SW 1271 (cell line): Measurements from ENCODE around the gene ZBTB40.

ENCODE experiments used
- DNase-seq, 2 experiments: peaks; one replicate each; lab custom pipeline; 2025; lab: John Stamatoyannopoulos, UW

Gene ZBTB40

GRCh38 chr1:22556391-22557104 is 104.9 kb downstream of the ZBTB40 start:
- DNase-seq: no peak

- DNase-seq: no peak
These were observed 105.8 kb downstream of the ZBTB40 start for GRCh38 chr1:22557341-22557950.

DNA sequence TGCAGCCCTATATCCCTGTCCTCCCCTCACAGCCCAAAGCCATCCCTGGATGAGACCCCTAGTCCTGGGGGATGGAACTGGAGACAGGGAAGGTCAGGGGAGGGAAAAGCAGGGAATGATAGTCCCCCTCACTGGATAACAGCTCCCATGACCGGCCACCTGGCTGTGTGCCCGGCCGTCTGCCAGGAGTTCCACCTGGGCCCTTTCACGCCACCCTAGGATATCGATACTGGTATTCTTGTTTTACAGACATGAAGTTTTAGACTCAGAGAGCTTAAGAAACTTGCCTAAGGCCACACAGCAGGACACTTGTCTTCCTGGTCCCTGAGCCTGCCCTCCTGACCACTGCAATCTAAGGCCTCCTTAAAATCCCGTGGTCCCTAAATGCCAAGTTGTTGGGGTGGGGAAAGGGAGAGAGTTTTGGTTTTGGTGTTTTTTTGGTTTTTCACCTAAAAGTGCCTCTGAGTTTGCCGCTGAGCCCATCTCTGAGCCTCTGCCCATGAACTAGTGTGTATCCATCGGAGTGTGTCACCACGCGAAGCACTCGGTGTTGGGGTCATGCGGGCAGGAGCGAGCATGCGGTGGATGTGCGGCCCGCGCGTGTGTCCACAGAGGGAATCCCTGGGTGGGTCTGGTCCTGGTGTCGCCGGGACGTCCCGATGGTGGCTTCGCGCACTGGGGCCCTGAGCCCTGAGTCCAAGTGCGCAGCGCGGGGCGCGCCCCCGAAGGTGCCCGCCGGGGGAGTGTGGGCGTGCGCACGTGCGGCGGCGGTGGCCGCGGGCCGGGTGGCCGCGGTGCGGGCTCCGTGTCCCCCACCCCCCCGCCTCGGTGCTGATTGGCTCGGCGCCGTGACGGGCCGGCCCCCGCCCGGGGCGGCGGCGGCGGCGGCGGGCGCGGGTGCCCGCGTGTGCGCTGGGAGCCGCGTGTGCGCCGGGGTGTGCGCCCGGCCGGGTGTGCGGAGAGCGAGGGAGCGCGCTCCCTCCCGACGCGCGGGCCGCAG is 111.2 kb downstream of the ZBTB40 start, which contains the start of gene EPHA8:
EPHA8 (plus strand) TSS at position 906 of the 1,000 bp plus-strand sequence. CDS start 147 bp downstream, outside the sequence.
- no peak for DNase-seq

DNA sequence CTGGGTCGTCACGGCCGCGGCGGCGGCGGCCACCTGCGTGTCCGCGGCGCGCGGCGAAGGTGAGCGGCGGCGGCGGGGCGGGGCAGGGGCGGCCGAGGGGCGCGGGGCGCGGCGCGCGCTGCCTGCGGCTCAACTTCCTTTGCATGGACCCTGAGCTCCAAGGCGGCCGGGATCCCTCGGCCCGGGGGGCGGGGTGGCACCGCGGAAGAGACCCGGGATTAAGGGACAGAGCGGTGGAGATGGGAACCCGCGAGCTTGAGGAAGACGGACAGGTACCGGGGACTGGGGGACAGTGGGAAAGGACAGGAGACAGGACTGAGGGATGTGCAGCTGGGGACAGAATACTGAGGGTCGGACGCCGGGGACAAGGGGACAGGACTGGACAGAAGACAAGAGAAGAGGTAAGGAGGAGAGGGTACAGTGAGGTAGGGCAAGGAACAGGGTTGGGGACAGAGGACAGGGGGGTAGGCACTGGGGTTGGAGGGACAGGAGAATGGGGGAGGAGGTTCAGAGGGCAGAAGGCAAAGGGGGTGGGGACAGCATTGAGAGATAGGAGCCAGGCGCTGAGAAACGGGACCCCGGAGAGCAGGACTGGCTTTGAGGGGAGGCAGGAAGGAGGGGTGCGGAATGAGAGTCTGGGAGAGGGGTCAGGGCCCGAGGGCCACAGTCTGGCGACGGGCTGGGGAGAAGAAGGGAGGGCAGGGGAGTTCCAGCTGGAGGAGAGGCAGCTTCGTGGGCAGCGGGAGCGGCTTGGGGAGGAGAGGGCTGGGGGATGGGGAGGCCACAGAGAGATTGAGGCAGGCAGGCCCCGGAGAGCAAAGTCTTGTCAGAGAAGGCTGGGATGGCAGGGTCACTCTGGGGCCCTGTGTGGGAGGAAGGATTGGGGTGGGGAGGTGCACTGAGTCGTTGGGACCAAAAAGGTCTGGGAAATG is 112.3 kb downstream of the ZBTB40 start:
- no peak for DNase-seq

- no peak for DNase-seq
These were observed 114.5 kb downstream of the ZBTB40 start for GRCh38 chr1:22566161-22566560.

DNA sequence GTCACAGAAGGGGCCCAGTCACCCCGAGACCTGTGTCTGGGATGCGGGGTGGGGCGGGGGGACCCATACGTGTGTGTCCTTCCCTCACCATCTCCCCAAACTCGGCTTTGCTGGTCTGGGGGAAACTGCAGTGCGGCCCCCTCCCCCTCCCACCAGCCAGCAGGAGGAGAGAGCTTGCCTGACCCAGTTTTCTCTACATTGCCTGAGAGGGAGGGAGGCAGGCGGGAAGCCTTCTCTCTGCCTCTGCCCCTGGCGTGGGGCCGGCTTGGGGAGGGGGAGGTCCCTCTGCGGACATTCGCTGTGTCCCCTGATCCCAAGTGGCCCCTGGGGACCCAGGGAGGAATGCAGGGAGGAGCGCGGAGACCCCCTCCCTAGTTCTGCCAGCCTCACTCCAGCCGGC is 115.5 kb downstream of the ZBTB40 start:
- DNase-seq: no peak

DNA sequence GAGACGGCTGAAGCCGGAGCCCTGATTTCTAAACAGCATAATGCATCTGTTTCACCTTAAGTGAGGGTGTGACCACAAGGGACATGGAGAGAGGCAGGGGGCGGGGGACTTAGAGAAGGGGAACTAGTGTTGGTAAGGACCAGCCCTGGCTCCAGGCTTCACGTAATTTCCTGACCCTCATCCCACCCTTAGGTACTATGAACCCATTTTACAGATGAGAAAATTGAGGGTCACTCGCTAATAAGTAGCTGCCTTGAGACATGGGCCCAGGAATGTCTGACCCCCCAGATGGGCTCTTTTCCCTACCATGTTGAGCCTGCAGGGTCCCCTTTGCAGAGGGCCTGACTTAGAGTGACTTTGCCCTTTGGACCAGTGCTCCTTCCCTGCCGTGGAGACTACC is 116.3 kb downstream of the ZBTB40 start:
- DNase-seq: no peak

DNA sequence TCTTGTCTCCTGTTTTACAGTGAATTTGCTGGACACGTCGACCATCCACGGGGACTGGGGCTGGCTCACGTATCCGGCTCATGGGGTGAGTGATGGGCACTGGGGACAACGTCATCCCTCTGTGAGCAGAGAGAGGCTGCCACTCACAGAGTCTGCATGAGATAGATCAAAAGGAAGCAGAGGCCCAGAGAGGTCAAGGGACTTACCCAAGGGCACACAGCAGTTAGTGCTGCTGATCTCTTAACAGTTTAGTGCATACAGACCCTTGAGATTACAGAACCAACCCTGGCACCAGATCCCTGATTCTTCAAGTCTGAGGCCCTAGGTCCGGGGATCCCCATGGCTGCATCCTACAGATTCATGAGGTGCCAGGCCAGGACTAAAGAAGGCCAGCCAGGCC is 117.6 kb downstream of the ZBTB40 start:
- no peak for DNase-seq

- no peak for DNase-seq
These were observed 118.7 kb downstream of the ZBTB40 start for GRCh38 chr1:22570140-22570909.

GRCh38 chr1:22572818-22573217 is 121.2 kb downstream of the ZBTB40 start:
- no peak for DNase-seq

GRCh38 chr1:22573237-22573636 is 121.6 kb downstream of the ZBTB40 start:
- DNase-seq: no peak

DNA sequence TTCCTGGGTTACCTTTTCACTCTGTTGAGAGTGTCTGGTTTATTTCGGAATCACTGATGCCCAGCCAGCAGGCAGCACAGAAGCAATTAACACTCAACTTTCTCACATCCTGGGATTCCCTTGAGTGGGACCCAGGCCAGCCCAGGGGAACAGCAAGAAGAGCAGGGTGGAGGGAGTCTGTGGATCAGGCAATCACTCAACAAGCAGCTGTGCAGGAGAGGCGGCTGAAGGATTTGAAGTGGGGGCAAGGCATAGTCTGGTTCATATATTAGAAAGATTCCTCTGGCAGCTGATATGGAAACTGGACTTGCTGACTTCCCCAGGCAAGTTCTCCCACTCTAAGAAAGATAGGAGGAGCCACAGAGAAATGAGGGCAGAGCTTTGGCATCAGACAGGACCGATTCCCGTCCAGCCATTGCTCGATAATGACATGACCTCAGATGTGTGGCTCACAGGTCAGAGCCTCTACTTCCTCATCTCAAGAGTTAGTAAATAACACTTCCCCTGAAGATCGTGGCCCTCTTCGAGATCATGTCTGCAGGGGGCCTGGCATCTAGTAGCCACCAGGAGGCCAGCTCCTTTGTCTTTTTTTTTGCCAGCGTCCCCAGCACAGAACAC is 124.0 kb downstream of the ZBTB40 start:
- no peak for DNase-seq

DNA sequence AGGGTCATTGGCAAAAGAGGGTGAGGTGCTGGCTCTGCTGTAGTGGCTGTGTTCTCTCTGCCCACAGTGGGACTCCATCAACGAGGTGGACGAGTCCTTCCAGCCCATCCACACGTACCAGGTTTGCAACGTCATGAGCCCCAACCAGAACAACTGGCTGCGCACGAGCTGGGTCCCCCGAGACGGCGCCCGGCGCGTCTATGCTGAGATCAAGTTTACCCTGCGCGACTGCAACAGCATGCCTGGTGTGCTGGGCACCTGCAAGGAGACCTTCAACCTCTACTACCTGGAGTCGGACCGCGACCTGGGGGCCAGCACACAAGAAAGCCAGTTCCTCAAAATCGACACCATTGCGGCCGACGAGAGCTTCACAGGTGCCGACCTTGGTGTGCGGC is 124.5 kb downstream of the ZBTB40 start:
- no peak for DNase-seq

DNA sequence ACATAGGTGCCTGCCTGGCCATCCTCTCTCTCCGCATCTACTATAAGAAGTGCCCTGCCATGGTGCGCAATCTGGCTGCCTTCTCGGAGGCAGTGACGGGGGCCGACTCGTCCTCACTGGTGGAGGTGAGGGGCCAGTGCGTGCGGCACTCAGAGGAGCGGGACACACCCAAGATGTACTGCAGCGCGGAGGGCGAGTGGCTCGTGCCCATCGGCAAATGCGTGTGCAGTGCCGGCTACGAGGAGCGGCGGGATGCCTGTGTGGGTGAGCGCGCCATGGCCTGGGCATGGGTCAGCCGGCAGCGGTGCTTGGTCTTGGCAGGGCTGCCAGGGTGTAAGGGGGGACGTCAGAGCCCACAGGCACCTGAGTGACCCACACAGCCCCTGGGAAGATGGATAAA is 125.0 kb downstream of the ZBTB40 start:
- DNase-seq: no peak

DNA sequence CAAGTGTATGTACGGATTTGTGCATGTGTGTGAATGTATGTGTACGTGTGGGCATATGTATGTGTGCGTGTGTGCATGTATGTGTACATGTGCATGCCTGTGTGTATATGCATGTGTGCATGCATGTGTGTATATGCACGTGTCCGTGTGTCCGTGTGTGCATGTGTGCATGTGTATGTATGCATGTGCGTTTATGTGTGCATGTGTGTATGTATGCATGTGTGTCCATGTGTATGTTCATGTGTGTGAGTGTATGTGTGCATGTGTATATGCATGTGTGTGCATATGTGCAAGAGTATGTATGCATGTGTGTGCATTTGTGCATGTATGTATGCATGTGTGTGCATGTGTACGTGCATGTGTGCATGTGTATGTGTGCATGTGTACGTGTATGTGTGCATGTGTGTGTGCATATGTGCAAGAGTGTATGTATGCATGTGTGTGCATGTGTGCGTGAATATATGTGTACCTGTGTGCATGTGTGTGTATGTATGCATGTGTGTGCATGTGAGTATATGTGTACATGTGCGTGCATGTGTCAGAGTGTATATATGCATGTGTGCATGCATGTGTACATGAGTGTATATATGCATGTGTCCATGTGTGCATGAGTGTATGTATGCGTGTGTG is 127.2 kb downstream of the ZBTB40 start:
- DNase-seq: no peak

- DNase-seq: no peak
These were observed 128.0 kb downstream of the ZBTB40 start for GRCh38 chr1:22579541-22580155.
